Caco-2 (cell line): Measurements from ENCODE around the gene S100Z. TPM values are rescaled to one million over a fixed set of nuclear protein-coding genes. Genes with fewer than 3 reads are reported as not detected.
"Not testable (repeated sequence)": the region's sequence is repeated elsewhere in the genome, so short reads cannot be mapped to it uniquely, and the experiment has no call there.

ENCODE experiments used
- BruUV-seq: library from RNA; stranded (reverse); fragments of 400-500 nt; replicated peaks from 2 replicates; lab custom pipeline; 2021; lab: Mats Ljungman, UMichigan
- CTCF ChIA-PET: fragments of 300-600 bp; sonication (Branson Sonifier 250); formaldehyde crosslinking; loops from one replicate; lab custom pipeline; 2022; ENCODE audit warnings: antibody characterized with exemption; lab: Charles Lee
- POLR2A ChIA-PET: fragments of 300-600 bp; sonication (Branson Sonifier 250); formaldehyde crosslinking; loops from one replicate; lab custom pipeline; 2022; ENCODE audit warnings: antibody characterized with exemption; lab: Charles Lee
- DNase-seq, 2 experiments: peaks; one replicate each; pipeline versions ENCODE4 v3.0.0 to v3.0.0-alpha.2; 2020 to 2022
- H3K27me3 ChIP-seq: replicated peaks from 2 replicates; pipeline ENCODE4 v1.6.0; 2011; ENCODE audit warnings: low read length; ENCODE audit not compliant: control insufficient read depth, insufficient read depth
- H3K36me3 ChIP-seq: 2 replicates; pipeline ENCODE4 v1.5.1; 2011; ENCODE audit warnings: low read length; ENCODE audit not compliant: control insufficient read depth, insufficient read depth
- H3K4me1 ChIP-seq: fragments of 250-450 bp; sonication (Bioruptor Pico); 2 replicates; pipeline ENCODE4 v1.5.1; 2020; ENCODE audit warnings: mild to moderate bottlenecking
- H3K4me3 ChIP-seq: 2 replicates; pipeline ENCODE4 v1.5.1; 2011; ENCODE audit warnings: low read depth, mild to moderate bottlenecking, control low read depth, low read length
- H3K9me3 ChIP-seq: fragments of 250-450 bp; sonication (Bioruptor Pico); 2 replicates; pipeline ENCODE4 v1.5.1; 2020; ENCODE audit warnings: mild to moderate bottlenecking, moderate library complexity
- H3K27ac Mint-ChIP-seq: one replicate; pipeline ENCODE4 v1.8.0; 2022; ENCODE audit warnings: mixed read lengths; ENCODE audit not compliant: unreplicated experiment
- H3K27me3 Mint-ChIP-seq: one replicate; pipeline ENCODE4 v1.8.0; 2022; ENCODE audit warnings: mixed read lengths; ENCODE audit not compliant: insufficient read depth, unreplicated experiment
- H3K36me3 Mint-ChIP-seq: one replicate; pipeline ENCODE4 v1.8.0; 2022; ENCODE audit warnings: mild to moderate bottlenecking, mixed read lengths; ENCODE audit not compliant: insufficient read depth, unreplicated experiment
- H3K4me1 Mint-ChIP-seq: one replicate; pipeline ENCODE4 v1.8.0; 2022; ENCODE audit warnings: low read depth, mixed read lengths; ENCODE audit not compliant: unreplicated experiment
- H3K4me3 Mint-ChIP-seq: one replicate; pipeline ENCODE4 v1.8.0; 2022; ENCODE audit warnings: mild to moderate bottlenecking, moderate library complexity, mixed read lengths; ENCODE audit not compliant: unreplicated experiment
- H3K9me3 Mint-ChIP-seq: one replicate; pipeline ENCODE4 v1.8.0; 2022; ENCODE audit warnings: mixed read lengths; ENCODE audit not compliant: unreplicated experiment
- CTCF ChIP-seq, 2 experiments: fragments of 200-600 bp in 1 of 2; IDR thresholded peaks; 1 replicate in 1 of 2; 2 replicates in 1 of 2; pipeline versions ENCODE4 v1.5.1 to v1.8.0; 2011 to 2022; ENCODE audit warnings: antibody characterized with exemption in 1 of 2, control low read depth in 1 of 2, inconsistent platforms in 1 of 2, low read depth in 1 of 2, low read length in 1 of 2, mild to moderate bottlenecking in 1 of 2, moderate library complexity in 1 of 2; ENCODE audit not compliant: insufficient read depth in 1 of 2, severe bottlenecking in 1 of 2, unreplicated experiment in 1 of 2
- intact Hi-C: fragments of 100-400 bp; cut with micrococcal nuclease; formaldehyde crosslinking; loops from one replicate; pipeline ENCODE4 v1.10.0; 2022; ENCODE audit not compliant: unreplicated experiment
- total RNA-seq: library from RNA; stranded (reverse); gene quantifications from 2 replicates; pipeline ENCODE4 v1.2.3, GENCODE V29; 2022

Gene S100Z
- total RNA-seq, 1 experiment from 2014 or later = 0.66 TPM

GRCh38 chr5:76826416-76826815 is 23.4 kb upstream of the S100Z start:
- POLR2A ChIA-PET = not testable (repeated sequence)
- CTCF ChIA-PET = interaction anchor here (0.6 kb wide), 1 partner anchor 146 kb away, joined by 4 read pairs; no protein-coding TSS in a partner anchor

DNA sequence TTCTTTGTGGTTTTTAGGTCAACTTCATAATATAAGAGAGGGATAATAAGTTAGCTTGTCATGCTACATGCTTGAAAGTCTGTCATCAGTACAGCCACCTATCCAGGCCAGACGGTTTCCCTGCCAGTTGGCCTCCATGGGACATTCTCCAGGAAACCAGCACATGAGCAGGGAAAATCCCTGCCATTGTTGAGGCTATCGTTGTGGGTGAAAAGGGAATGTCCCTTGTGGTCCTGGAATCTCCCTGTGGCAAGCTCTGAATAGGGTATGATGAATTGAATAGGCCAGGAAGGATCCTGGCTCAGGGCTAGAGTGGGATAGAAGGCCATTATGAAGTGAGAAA is 18.7 kb upstream of the S100Z start:
- ChIA-PET POLR2A (no interaction called here), CTCF (no interaction called here)
- H3K36me3 Mint-ChIP-seq = peaks cover 71% of the 10 kb centered on the region
- no peaks in the 10 kb centered on the region for H3K9me3 Mint-ChIP-seq
- H3K4me1 ChIP-seq = peaks cover 25% of the 10 kb centered on the region
- H3K9me3 ChIP-seq = no peaks in the 10 kb centered on the region
- H3K27me3 ChIP-seq = no peaks in the 10 kb centered on the region
- DNase-seq = no peak
- H3K27me3 Mint-ChIP-seq = no peaks in the 10 kb centered on the region
- H3K4me3 ChIP-seq = no peak overlapping the region
- H3K27ac Mint-ChIP-seq = no peak overlapping the region
- H3K36me3 ChIP-seq = peaks cover 6% of the 10 kb centered on the region
- peaks cover 24% of the 10 kb centered on the region for H3K4me1 Mint-ChIP-seq
- no TSS peak for BruUV-seq
- no peak for TF ChIP-seq CTCF (IDR thresholded peaks at IDR 0.05; ENCODE audit: insufficient read depth in 1 of 2, low read depth in 1 of 2, low read length in 1 of 2, severe bottlenecking in 1 of 2, unreplicated experiment in 1 of 2)
- no peak overlapping the region for H3K4me3 Mint-ChIP-seq
- intact Hi-C loops = no loop called here

More at GRCh38 chr5:76826416-76826815, 23.4 kb upstream of the S100Z start:
- H3K4me3 Mint-ChIP-seq, DNase-seq, H3K36me3 ChIP-seq, intact Hi-C loops, H3K4me3 ChIP-seq, H3K27me3 ChIP-seq, H3K27ac Mint-ChIP-seq, H3K27me3 Mint-ChIP-seq, BruUV-seq, H3K9me3 Mint-ChIP-seq, H3K9me3 ChIP-seq: not testable (repeated sequence)
- Mint-ChIP-seq H3K4me1 (peaks cover 34% of the 10 kb centered on the region), H3K36me3 (peaks cover 62% of the 10 kb centered on the region)
- peaks cover 38% of the 10 kb centered on the region for H3K4me1 ChIP-seq

GRCh38 chr5:76836181-76836580 is 13.6 kb upstream of the S100Z start:
- Histone ChIP-seq H3K36me3 (peaks cover 8% of the 10 kb centered on the region), H3K27me3 (no peaks in the 10 kb centered on the region), H3K4me1 (peaks cover 28% of the 10 kb centered on the region), H3K4me3 (no peak overlapping the region), H3K9me3 (no peaks in the 10 kb centered on the region)
- BruUV-seq = no TSS peak
- no peak overlapping the region for H3K27ac Mint-ChIP-seq
- H3K4me1 Mint-ChIP-seq = peaks cover 20% of the 10 kb centered on the region
- no peaks in the 10 kb centered on the region for H3K9me3 Mint-ChIP-seq
- DNase-seq = no peak
- no peaks in the 10 kb centered on the region for H3K27me3 Mint-ChIP-seq
- POLR2A ChIA-PET = no interaction called here
- peaks cover 54% of the 10 kb centered on the region for H3K36me3 Mint-ChIP-seq
- CTCF ChIA-PET = no interaction called here
- intact Hi-C loops = no loop called here
- peak in 1 of 2 experiments; percentile 11 for TF ChIP-seq CTCF (IDR thresholded peaks at IDR 0.05; ENCODE audit: insufficient read depth in 1 of 2, low read depth in 1 of 2, low read length in 1 of 2, severe bottlenecking in 1 of 2, unreplicated experiment in 1 of 2)
- no peak overlapping the region for H3K4me3 Mint-ChIP-seq

- DNase-seq = no peak
- TF ChIP-seq CTCF (IDR thresholded peaks at IDR 0.05; ENCODE audit: insufficient read depth in 1 of 2, low read depth in 1 of 2, low read length in 1 of 2, severe bottlenecking in 1 of 2, unreplicated experiment in 1 of 2) = no peak
- ChIA-PET POLR2A (no interaction called here), CTCF (no interaction called here)
- Histone ChIP-seq H3K9me3 (no peaks in the 10 kb centered on the region), H3K27me3 (no peaks in the 10 kb centered on the region), H3K36me3 (peaks cover 8% of the 10 kb centered on the region), H3K4me1 (peaks cover 27% of the 10 kb centered on the region), H3K4me3 (no peak overlapping the region)
- peaks cover 53% of the 10 kb centered on the region for H3K36me3 Mint-ChIP-seq
- peaks cover 17% of the 10 kb centered on the region for H3K4me1 Mint-ChIP-seq
- H3K27me3 Mint-ChIP-seq = no peaks in the 10 kb centered on the region
- H3K4me3 Mint-ChIP-seq = no peak overlapping the region
- H3K27ac Mint-ChIP-seq = no peak overlapping the region
- intact Hi-C loops = no loop called here
- peaks cover under 1% of the 10 kb centered on the region for H3K9me3 Mint-ChIP-seq
- no TSS peak for BruUV-seq
These were observed 13.2 kb upstream of the S100Z start for GRCh38 chr5:76836585-76836984.
